HL-60 (cell line): ENCODE measurements around the gene CD151.

Experiments
- POLR2AphosphoS5 ChIP-seq: IDR thresholded peaks from 2 replicates; pipeline ENCODE4 v1.6.1; 2012; ENCODE audit warnings: low read depth
- REST ChIP-seq: IDR thresholded peaks from 2 replicates; pipeline ENCODE4 v1.6.1; 2012; ENCODE audit warnings: low read depth; ENCODE audit not compliant: insufficient replicate concordance
- TF ChIP-seq, protein P1 (sequence below): IDR thresholded peaks from one replicate; pipeline ENCODE4 v1.5.1; 2011; ENCODE audit warnings: low read length, control low read depth, inconsistent platforms; ENCODE audit not compliant: insufficient read depth

GRCh38 chr11:799641-800316, 33.0 kb upstream of the CD151 start:
- no peak for TF ChIP-seq POLR2AphosphoS5
- TF ChIP-seq, protein P1, sequence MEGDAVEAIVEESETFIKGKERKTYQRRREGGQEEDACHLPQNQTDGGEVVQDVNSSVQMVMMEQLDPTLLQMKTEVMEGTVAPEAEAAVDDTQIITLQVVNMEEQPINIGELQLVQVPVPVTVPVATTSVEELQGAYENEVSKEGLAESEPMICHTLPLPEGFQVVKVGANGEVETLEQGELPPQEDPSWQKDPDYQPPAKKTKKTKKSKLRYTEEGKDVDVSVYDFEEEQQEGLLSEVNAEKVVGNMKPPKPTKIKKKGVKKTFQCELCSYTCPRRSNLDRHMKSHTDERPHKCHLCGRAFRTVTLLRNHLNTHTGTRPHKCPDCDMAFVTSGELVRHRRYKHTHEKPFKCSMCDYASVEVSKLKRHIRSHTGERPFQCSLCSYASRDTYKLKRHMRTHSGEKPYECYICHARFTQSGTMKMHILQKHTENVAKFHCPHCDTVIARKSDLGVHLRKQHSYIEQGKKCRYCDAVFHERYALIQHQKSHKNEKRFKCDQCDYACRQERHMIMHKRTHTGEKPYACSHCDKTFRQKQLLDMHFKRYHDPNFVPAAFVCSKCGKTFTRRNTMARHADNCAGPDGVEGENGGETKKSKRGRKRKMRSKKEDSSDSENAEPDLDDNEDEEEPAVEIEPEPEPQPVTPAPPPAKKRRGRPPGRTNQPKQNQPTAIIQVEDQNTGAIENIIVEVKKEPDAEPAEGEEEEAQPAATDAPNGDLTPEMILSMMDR: no peak
- no peak for TF ChIP-seq REST
